ENCODE measurements around the gene HMOX2.

GRCh38 chr16:4450931-4451519 lies 25.2 kb upstream of the HMOX2 start:
- no peak for TF ChIP-seq ZC3H10 (CRISPR knock-in tag; IDR thresholded peaks at IDR 0.05)
- TF ChIP-seq, protein P1, sequence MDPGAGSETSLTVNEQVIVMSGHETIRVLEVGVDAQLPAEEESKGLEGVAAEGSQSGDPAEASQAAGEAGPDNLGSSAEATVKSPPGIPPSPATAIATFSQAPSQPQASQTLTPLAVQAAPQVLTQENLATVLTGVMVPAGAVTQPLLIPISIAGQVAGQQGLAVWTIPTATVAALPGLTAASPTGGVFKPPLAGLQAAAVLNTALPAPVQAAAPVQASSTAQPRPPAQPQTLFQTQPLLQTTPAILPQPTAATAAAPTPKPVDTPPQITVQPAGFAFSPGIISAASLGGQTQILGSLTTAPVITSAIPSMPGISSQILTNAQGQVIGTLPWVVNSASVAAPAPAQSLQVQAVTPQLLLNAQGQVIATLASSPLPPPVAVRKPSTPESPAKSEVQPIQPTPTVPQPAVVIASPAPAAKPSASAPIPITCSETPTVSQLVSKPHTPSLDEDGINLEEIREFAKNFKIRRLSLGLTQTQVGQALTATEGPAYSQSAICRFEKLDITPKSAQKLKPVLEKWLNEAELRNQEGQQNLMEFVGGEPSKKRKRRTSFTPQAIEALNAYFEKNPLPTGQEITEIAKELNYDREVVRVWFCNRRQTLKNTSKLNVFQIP (CRISPR knock-in tag; IDR thresholded peaks at IDR 0.05; ENCODE audit: borderline replicate concordance, low read depth), result no peak
- no peak for TF ChIP-seq ISL1 (CRISPR knock-in tag; IDR thresholded peaks at IDR 0.05)
- no peak for TF ChIP-seq OSR1 (CRISPR knock-in tag; IDR thresholded peaks at IDR 0.05)
- no peak for TF ChIP-seq PPARA (CRISPR knock-in tag; IDR thresholded peaks at IDR 0.05; ENCODE audit: borderline replicate concordance)
- no peak for TF ChIP-seq GLIS3 (CRISPR knock-in tag; IDR thresholded peaks at IDR 0.05)
- no peak for TF ChIP-seq ZFP3 (CRISPR knock-in tag; IDR thresholded peaks at IDR 0.05)
- no peak for TF ChIP-seq ZNF8 (CRISPR knock-in tag; IDR thresholded peaks at IDR 0.05)
- no peak for TF ChIP-seq BACH2 (CRISPR knock-in tag; IDR thresholded peaks at IDR 0.05; ENCODE audit: borderline replicate concordance)
- no peak for TF ChIP-seq RARB (CRISPR knock-in tag; IDR thresholded peaks at IDR 0.05)
- no peak for TF ChIP-seq CSDC2 (CRISPR knock-in tag; IDR thresholded peaks at IDR 0.05)
- no peak for TF ChIP-seq ARNTL (CRISPR knock-in tag; IDR thresholded peaks at IDR 0.05; ENCODE audit: borderline replicate concordance, low read depth)
- TF ChIP-seq TOX (CRISPR knock-in tag; IDR thresholded peaks at IDR 0.05; ENCODE audit: borderline replicate concordance), result no peak
- TF ChIP-seq CSRNP3 (CRISPR knock-in tag; IDR thresholded peaks at IDR 0.05), result no peak

All from SK-N-SH treated with all-trans-retinoic acid at 6 μM for 48 hours (cell line).